ENCODE results near the gene GMDS. TPM values are rescaled to one million over a fixed set of nuclear protein-coding genes. Genes with fewer than 3 reads are reported as not detected.

The GMDS gene
- total RNA-seq, 1 donor: 23.2 TPM

DNA sequence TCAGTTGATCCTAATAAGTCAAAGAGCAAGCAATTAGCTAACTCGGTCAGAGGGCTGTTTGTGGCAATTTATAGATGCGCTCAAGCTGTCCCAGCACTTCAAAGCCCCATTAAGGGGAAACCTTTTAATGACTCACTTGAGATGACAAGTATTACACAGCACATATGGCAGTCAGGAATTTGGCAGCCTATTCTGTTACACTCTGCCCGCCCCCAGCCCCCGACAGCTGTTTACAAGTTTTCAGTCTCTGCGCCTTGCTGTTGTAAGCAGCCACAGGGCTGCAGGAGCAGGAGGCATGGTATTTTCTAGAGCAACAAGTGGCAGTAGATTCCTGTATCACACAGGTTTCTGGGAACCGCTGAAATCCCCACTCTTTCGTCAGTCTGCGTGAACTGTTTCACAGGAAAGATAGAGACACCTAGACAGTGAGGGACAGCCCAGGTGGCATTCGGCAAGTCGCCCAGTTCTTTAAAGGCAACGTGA, 372.7 kb downstream of the GMDS start:
- no peaks in the 10 kb centered on the region for H4K20me1 ChIP-seq (ENCODE audit: insufficient read depth, low read length)
- H3K79me2 ChIP-seq (ENCODE audit: insufficient read depth, low read length): no peaks in the 10 kb centered on the region
- TF ChIP-seq, protein P1, sequence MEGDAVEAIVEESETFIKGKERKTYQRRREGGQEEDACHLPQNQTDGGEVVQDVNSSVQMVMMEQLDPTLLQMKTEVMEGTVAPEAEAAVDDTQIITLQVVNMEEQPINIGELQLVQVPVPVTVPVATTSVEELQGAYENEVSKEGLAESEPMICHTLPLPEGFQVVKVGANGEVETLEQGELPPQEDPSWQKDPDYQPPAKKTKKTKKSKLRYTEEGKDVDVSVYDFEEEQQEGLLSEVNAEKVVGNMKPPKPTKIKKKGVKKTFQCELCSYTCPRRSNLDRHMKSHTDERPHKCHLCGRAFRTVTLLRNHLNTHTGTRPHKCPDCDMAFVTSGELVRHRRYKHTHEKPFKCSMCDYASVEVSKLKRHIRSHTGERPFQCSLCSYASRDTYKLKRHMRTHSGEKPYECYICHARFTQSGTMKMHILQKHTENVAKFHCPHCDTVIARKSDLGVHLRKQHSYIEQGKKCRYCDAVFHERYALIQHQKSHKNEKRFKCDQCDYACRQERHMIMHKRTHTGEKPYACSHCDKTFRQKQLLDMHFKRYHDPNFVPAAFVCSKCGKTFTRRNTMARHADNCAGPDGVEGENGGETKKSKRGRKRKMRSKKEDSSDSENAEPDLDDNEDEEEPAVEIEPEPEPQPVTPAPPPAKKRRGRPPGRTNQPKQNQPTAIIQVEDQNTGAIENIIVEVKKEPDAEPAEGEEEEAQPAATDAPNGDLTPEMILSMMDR (IDR thresholded peaks at IDR 0.05; ENCODE audit: extremely low read depth, low read depth, low read length): no peak
- no peaks in the 10 kb centered on the region for H3K4me1 ChIP-seq (ENCODE audit: insufficient read depth, low read length)
- H2AFZ ChIP-seq (ENCODE audit: low read length): no peak overlapping the region
- no peaks in the 10 kb centered on the region for H3K27me3 ChIP-seq (ENCODE audit: insufficient read depth, low read length)
- no peaks in the 10 kb centered on the region for H3K36me3 ChIP-seq (ENCODE audit: insufficient read depth, low read length)
- H3K4me2 ChIP-seq (ENCODE audit: insufficient read depth, low read length): no peak overlapping the region
- H3K9me3 ChIP-seq (ENCODE audit: low read depth, low read length): no peaks in the 10 kb centered on the region
- no peak for DNase-seq (ENCODE audit: insufficient read length, low spot score, missing footprints)
- H3K4me3 ChIP-seq (ENCODE audit: insufficient read depth, low read length): no peak overlapping the region
- H3K27ac ChIP-seq (ENCODE audit: low read depth, low read length): no peak overlapping the region

DNA sequence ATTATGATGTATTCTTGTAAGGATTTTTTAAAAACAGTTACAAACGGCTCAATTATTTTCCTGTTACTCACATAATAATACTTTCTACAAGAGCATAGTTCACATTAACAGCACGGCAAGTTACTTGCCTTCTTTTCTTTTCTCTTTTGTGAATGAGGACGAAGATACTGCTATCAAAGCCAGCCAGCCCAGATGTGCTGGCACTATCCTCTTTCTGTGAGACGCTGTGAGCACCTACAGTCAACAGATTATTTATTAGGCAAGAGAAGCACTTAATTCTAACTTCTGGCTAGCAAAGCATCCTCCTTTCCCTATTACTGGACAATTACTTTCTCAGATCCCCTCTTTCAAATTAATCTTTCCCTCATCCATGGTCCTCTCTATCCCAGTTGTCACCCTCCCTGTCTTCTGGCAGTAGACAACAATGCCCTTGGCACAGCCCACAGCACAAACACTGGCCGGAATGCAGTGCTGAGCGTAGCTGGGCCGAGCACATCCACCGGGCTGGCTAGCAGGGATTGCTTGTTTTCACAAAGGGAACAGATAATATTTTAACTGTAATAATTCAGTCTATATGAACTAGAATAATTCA, 373.6 kb downstream of the GMDS start:
- DNase-seq (ENCODE audit: insufficient read length, low spot score, missing footprints): no peak
- no peaks in the 10 kb centered on the region for H3K79me2 ChIP-seq (ENCODE audit: insufficient read depth, low read length)
- no peak overlapping the region for H2AFZ ChIP-seq (ENCODE audit: low read length)
- H3K4me2 ChIP-seq (ENCODE audit: insufficient read depth, low read length): no peak overlapping the region
- TF ChIP-seq, protein P1 (IDR thresholded peaks at IDR 0.05; ENCODE audit: extremely low read depth, low read depth, low read length): no peak
- no peaks in the 10 kb centered on the region for H3K4me1 ChIP-seq (ENCODE audit: insufficient read depth, low read length)
- no peaks in the 10 kb centered on the region for H3K9me3 ChIP-seq (ENCODE audit: low read depth, low read length)
- no peaks in the 10 kb centered on the region for H3K36me3 ChIP-seq (ENCODE audit: insufficient read depth, low read length)
- H4K20me1 ChIP-seq (ENCODE audit: insufficient read depth, low read length): no peaks in the 10 kb centered on the region
- no peak overlapping the region for H3K4me3 ChIP-seq (ENCODE audit: insufficient read depth, low read length)
- no peaks in the 10 kb centered on the region for H3K27me3 ChIP-seq (ENCODE audit: insufficient read depth, low read length)
- H3K27ac ChIP-seq (ENCODE audit: low read depth, low read length): no peak overlapping the region

DNA sequence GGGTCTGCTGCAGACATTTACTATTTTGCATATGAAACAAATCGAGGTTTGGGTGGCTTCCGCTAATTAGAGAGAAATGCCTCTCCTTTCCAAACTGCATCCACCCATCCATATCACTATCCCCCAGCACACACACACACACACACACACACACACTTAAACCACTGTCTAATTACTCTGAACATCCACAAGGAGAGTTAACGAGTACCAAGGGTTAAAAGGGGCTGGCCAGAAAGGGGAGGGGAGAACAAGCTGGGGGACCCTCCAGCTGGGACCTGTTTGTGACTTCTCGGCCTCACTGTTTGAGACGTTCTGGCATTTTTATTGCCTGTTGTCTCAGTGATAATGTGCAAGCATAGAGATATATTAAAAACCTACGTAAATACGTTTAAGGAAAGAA, 374.5 kb downstream of the GMDS start:
- H3K9me3 ChIP-seq (ENCODE audit: low read depth, low read length): no peaks in the 10 kb centered on the region
- no peak overlapping the region for H2AFZ ChIP-seq (ENCODE audit: low read length)
- TF ChIP-seq, protein P1 (IDR thresholded peaks at IDR 0.05; ENCODE audit: extremely low read depth, low read depth, low read length): no peak
- H3K4me2 ChIP-seq (ENCODE audit: insufficient read depth, low read length): no peak overlapping the region
- H3K27ac ChIP-seq (ENCODE audit: low read depth, low read length): no peak overlapping the region
- no peaks in the 10 kb centered on the region for H3K4me1 ChIP-seq (ENCODE audit: insufficient read depth, low read length)
- no peaks in the 10 kb centered on the region for H3K27me3 ChIP-seq (ENCODE audit: insufficient read depth, low read length)
- no peaks in the 10 kb centered on the region for H3K36me3 ChIP-seq (ENCODE audit: insufficient read depth, low read length)
- H4K20me1 ChIP-seq (ENCODE audit: insufficient read depth, low read length): no peaks in the 10 kb centered on the region
- H3K4me3 ChIP-seq (ENCODE audit: insufficient read depth, low read length): no peak overlapping the region
- DNase-seq (ENCODE audit: insufficient read length, low spot score, missing footprints): no peak
- H3K79me2 ChIP-seq (ENCODE audit: insufficient read depth, low read length): no peaks in the 10 kb centered on the region

DNA sequence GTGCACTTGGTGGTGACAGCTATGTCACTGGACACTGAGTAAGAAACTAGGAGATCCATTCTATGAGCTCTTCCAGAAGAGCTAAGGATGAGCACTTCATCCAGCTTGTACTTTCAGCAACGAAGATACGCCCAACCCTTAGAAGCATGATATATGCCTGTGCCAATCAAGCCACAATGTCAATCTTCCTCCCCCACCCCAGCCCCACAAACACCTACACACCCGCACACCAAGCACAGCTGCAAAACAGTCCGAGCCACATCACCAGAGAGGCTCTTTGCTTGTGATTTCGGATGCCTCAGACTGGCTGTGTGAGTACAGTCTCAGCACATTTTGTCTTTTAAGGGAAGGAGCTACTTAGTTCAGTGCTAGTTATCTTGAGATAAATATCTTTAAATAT, 375.2 kb downstream of the GMDS start:
- no peak overlapping the region for H3K27ac ChIP-seq (ENCODE audit: low read depth, low read length)
- H3K4me2 ChIP-seq (ENCODE audit: insufficient read depth, low read length): no peak overlapping the region
- no peaks in the 10 kb centered on the region for H4K20me1 ChIP-seq (ENCODE audit: insufficient read depth, low read length)
- H3K4me3 ChIP-seq (ENCODE audit: insufficient read depth, low read length): no peak overlapping the region
- no peak overlapping the region for H2AFZ ChIP-seq (ENCODE audit: low read length)
- no peaks in the 10 kb centered on the region for H3K27me3 ChIP-seq (ENCODE audit: insufficient read depth, low read length)
- TF ChIP-seq, protein P1 (IDR thresholded peaks at IDR 0.05; ENCODE audit: extremely low read depth, low read depth, low read length): no peak
- H3K36me3 ChIP-seq (ENCODE audit: insufficient read depth, low read length): no peaks in the 10 kb centered on the region
- H3K79me2 ChIP-seq (ENCODE audit: insufficient read depth, low read length): no peaks in the 10 kb centered on the region
- no peaks in the 10 kb centered on the region for H3K9me3 ChIP-seq (ENCODE audit: low read depth, low read length)
- DNase-seq (ENCODE audit: insufficient read length, low spot score, missing footprints): no peak
- no peaks in the 10 kb centered on the region for H3K4me1 ChIP-seq (ENCODE audit: insufficient read depth, low read length)
